C4-2B (cell line): Measurements from ENCODE around the gene MLH1.
A peak's percentile ranks its signal among the peaks of the same experiment; 100 is the strongest.

Experiments used
- ZFX ChIP-seq: fragments of 450-650 bp; IDR thresholded peaks from 2 replicates; pipeline ENCODE4 v1.6.1; 2017
- TF ChIP-seq, protein P1 (sequence below): fragments of 450-650 bp; conservative IDR thresholded peaks from 2 replicates; pipeline ENCODE4 v1.5.1; 2017; ENCODE audit warnings: mild to moderate bottlenecking

DNA sequence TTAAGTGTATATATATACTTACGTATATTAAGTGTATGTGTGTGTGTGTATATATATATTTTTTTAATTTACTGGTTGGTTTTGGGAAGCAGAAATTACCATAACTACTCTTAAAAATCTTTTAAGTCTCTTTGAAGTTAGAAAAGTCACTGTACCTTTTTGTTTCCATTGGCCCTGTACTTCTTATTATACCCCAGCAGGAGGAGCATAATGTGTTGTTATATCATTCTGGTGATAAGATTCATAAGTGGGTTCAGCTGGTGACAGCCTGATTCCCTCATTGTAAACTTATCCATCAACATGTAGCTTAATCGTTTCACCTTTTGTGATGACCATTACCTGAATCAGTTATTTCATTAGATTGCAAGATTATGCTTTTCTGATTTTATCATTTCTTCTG is 30.8 kb downstream of the MLH1 start:
- TF ChIP-seq, protein P1, sequence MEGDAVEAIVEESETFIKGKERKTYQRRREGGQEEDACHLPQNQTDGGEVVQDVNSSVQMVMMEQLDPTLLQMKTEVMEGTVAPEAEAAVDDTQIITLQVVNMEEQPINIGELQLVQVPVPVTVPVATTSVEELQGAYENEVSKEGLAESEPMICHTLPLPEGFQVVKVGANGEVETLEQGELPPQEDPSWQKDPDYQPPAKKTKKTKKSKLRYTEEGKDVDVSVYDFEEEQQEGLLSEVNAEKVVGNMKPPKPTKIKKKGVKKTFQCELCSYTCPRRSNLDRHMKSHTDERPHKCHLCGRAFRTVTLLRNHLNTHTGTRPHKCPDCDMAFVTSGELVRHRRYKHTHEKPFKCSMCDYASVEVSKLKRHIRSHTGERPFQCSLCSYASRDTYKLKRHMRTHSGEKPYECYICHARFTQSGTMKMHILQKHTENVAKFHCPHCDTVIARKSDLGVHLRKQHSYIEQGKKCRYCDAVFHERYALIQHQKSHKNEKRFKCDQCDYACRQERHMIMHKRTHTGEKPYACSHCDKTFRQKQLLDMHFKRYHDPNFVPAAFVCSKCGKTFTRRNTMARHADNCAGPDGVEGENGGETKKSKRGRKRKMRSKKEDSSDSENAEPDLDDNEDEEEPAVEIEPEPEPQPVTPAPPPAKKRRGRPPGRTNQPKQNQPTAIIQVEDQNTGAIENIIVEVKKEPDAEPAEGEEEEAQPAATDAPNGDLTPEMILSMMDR = peak; percentile 50
- TF ChIP-seq ZFX = no peak
